Measurements from ENCODE around the gene CHAC1. TPM values are rescaled to one million over a fixed set of nuclear protein-coding genes. Genes with fewer than 3 reads are reported as not detected.

The CHAC1 gene
- total and polyA plus RNA-seq, 3 donors from 2014 or later = 1.8 to 5.9 (median 2.5) TPM

DNA sequence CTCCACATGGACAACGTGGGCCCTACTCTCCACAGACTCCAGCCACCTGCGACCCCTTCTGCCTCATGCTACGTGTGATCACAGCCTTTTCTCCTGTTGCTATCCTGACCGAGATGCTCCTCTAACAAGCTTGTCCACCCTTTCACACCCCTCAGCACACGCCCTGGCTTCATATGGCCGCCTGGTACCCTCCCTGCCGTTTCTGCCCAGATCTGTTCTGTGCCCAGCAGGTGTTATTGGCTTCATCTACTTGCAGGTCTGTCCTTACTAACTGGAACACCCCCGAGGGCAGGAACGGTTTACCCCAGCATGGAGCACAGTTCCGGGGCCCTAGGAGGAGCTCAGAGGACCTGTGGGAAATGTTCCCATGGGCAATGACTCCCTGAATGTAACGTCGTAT, 9.9 kb downstream of the CHAC1 start:
- DNase-seq = no peak
- Histone ChIP-seq H3K36me3 (ENCODE audit: low read depth, missing control alignments) (no peaks in the 10 kb centered on the region), H3K27me3 (no peaks in the 10 kb centered on the region), H3K27ac (no peak overlapping the region), H3K4me1 (peaks cover 9% of the 10 kb centered on the region), H3K9me3 (no peaks in the 10 kb centered on the region), H3K4me3 (no peak overlapping the region)
- 69 to 83% methylated on average over 12 of the region's 12 CpGs for WGBS, 2 donors
- intact Hi-C loops (cut with DNase I; ENCODE audit: low total_unique reads) = no loop called here
- TF ChIP-seq, protein P1, sequence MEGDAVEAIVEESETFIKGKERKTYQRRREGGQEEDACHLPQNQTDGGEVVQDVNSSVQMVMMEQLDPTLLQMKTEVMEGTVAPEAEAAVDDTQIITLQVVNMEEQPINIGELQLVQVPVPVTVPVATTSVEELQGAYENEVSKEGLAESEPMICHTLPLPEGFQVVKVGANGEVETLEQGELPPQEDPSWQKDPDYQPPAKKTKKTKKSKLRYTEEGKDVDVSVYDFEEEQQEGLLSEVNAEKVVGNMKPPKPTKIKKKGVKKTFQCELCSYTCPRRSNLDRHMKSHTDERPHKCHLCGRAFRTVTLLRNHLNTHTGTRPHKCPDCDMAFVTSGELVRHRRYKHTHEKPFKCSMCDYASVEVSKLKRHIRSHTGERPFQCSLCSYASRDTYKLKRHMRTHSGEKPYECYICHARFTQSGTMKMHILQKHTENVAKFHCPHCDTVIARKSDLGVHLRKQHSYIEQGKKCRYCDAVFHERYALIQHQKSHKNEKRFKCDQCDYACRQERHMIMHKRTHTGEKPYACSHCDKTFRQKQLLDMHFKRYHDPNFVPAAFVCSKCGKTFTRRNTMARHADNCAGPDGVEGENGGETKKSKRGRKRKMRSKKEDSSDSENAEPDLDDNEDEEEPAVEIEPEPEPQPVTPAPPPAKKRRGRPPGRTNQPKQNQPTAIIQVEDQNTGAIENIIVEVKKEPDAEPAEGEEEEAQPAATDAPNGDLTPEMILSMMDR (IDR thresholded peaks at IDR 0.05) = no peak
- TF ChIP-seq POLR2A (IDR thresholded peaks at IDR 0.05) = no peak

DNA sequence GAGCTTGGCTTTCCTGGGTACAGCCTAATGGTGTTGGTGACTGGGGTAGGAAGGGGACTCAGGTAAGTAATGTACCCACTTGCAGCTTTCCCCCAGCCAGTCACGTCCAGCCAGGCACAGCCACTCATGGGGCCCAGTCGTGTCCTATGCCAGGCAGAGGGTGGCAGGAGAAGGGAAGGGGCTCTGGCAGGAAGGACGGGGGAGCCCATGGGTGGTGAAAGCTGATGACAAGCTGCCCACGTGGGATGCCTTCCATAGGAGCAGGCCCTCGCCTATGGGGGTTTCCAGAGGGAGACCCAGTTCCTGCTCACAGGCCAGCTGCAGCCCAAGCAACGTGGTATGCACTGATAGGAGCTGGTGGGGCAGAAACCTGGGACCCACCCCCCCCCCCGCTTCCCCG, 10.7 kb downstream of the CHAC1 start:
- H3K36me3 ChIP-seq (ENCODE audit: low read depth, missing control alignments) = no peaks in the 10 kb centered on the region

DNA sequence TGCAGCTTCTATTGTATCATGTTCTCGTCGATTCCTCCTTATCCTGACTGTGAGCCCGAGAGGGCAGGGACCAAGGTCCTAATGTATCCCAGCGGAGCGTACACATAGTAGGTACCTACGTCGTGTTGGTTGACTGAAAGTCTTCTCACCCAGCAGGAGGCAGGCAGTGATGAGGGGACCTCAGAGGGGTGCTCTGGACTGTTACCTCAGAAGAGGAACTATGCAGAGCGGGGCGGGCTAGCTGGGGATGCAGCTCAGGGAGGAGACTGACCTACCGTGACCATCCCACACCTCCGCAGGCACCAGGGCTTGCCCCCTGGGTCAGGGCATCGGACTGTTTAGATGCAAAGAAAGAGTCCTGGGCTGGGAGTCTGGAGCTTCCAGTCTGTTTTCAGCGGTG, 11.4 kb downstream of the CHAC1 start:
- peaks cover 9% of the 10 kb centered on the region for H3K4me1 ChIP-seq
- intact Hi-C loops (cut with DNase I; ENCODE audit: low total_unique reads) = no loop called here
- WGBS, 2 donors = 89 to 90% methylated on average over 10 to 13 of the region's 13 CpGs

More for the DNA sequence above, 10.7 kb downstream of the CHAC1 start:
- Histone ChIP-seq H3K4me1 (peaks cover 9% of the 10 kb centered on the region), H3K4me3 (no peak overlapping the region), H3K9me3 (no peaks in the 10 kb centered on the region), H3K27ac (no peak overlapping the region), H3K27me3 (no peaks in the 10 kb centered on the region)
- DNase-seq = no peak
- intact Hi-C loops (cut with DNase I; ENCODE audit: low total_unique reads) = no loop called here
- TF ChIP-seq POLR2A (IDR thresholded peaks at IDR 0.05) = no peak
- TF ChIP-seq, protein P1 (IDR thresholded peaks at IDR 0.05) = no peak
- 78 to 93% methylated on average over 4 to 8 of the region's 8 CpGs for WGBS, 2 donors

DNA sequence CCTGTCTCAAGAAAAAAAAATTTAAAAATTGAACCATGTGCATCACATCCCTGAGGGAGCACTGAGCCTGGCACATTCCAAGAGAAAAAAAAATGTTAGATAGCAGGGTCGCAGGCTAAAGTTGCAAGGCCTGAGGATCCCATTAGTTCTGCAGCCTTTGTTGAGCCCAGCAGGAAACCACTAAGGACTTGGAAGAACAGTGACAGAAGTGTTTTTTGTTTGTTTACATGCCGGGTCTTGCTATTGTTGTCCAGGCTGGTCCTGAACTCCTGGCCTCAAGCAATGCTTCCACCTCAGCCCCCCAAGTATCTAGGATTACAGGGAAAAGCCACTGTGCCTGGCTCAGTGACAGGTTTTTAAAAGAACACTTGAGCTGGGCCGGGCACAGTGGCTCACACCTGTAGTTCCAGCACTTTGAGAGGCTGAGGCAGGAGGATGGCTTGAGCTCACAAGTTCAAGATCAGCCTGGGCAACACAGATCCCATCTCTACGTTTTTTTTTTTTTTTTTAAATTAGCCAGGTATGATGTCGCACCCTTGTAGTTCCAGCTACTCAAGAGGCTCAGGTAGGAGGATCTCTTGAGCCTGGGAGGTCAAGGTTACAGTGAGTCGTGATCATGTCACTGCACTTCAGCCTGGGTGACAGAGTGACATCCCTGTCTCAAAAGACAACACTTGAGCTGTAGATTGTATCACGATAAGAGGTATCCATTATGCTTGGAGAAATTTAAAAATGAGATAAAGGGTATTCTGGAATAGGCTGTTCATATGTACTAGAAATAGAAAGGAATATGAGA, 15.2 kb downstream of the CHAC1 start:
- peaks cover 9% of the 10 kb centered on the region for H3K4me1 ChIP-seq
- DNase-seq = no peak
- H3K9me3 ChIP-seq = no peaks in the 10 kb centered on the region
- H3K36me3 ChIP-seq (ENCODE audit: low read depth, missing control alignments) = no peaks in the 10 kb centered on the region
- H3K27me3 ChIP-seq = no peaks in the 10 kb centered on the region
- TF ChIP-seq, protein P1 (IDR thresholded peaks at IDR 0.05) = no peak
- no peak for TF ChIP-seq POLR2A (IDR thresholded peaks at IDR 0.05)
- WGBS, 2 donors = 75 to 81% methylated on average over 7 of the region's 7 CpGs
- intact Hi-C loops (cut with DNase I; ENCODE audit: low total_unique reads) = no loop called here
- H3K4me3 ChIP-seq = no peak overlapping the region
- H3K27ac ChIP-seq = no peak overlapping the region

More for the DNA sequence above, 11.4 kb downstream of the CHAC1 start:
- TF ChIP-seq, protein P1 (IDR thresholded peaks at IDR 0.05) = no peak
- no peak for TF ChIP-seq POLR2A (IDR thresholded peaks at IDR 0.05)
- H3K9me3 ChIP-seq = no peaks in the 10 kb centered on the region
- H3K36me3 ChIP-seq (ENCODE audit: low read depth, missing control alignments) = no peaks in the 10 kb centered on the region
- DNase-seq = no peak
- no peak overlapping the region for H3K4me3 ChIP-seq
- no peak overlapping the region for H3K27ac ChIP-seq
- H3K27me3 ChIP-seq = no peaks in the 10 kb centered on the region

DNA sequence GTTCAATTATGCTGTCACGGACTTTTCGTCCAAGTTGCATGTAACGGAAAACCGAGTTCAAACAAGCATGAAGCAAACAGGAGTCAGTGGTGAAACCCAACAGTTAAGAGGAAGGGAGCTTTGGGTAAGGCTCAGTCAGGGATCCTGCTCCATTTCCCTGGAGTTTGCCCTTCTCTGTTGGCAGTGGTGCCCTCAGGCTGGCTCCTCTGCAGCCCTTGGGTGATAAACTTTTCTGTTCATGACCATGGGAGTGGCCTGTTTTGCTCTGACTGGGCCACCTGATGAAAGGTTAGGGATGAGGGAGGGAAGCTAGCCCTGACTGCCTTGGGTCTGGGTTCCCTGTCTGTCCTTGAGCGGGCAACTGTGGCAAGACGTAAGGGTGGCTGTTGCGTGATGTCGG, 16.1 kb downstream of the CHAC1 start:
- no peak overlapping the region for H3K27ac ChIP-seq
- intact Hi-C loops (cut with DNase I; ENCODE audit: low total_unique reads) = no loop called here
- H3K9me3 ChIP-seq = no peaks in the 10 kb centered on the region
- 92 to 96% methylated on average over 8 of the region's 8 CpGs for WGBS, 2 donors
- H3K4me3 ChIP-seq = no peak overlapping the region
- TF ChIP-seq, protein P1 (IDR thresholded peaks at IDR 0.05) = no peak
- no peak for DNase-seq
- peaks cover 9% of the 10 kb centered on the region for H3K4me1 ChIP-seq
- H3K27me3 ChIP-seq = no peaks in the 10 kb centered on the region
- no peaks in the 10 kb centered on the region for H3K36me3 ChIP-seq (ENCODE audit: low read depth, missing control alignments)

Measured in testis (tissue), 3 donors.